ENCODE measurements around the gene ENTPD2. TPM values are rescaled to one million over a fixed set of nuclear protein-coding genes. Genes with fewer than 3 reads are reported as not detected.

ENTPD2 gene
- total RNA-seq, 1 experiment from 2014 or later = 32.5 TPM

- TF ChIP-seq FOSL1 (IDR thresholded peaks at IDR 0.05; ENCODE audit: low read depth) = no peak
- TF ChIP-seq SIN3A (IDR thresholded peaks at IDR 0.05; ENCODE audit: low read depth) = no peak
- no peak for TF ChIP-seq POLR2A (IDR thresholded peaks at IDR 0.05; ENCODE audit: borderline replicate concordance, extremely low read depth, insufficient read depth, insufficient read length)
- TF ChIP-seq SRF (IDR thresholded peaks at IDR 0.05; ENCODE audit: low read depth) = no peak
- TF ChIP-seq MAX (IDR thresholded peaks at IDR 0.05) = no peak
These were observed 9.2 kb downstream of the ENTPD2 start (continued) for GRCh38 chr9:137044502-137045177.

- no peaks in the 10 kb centered on the region for H4K20me1 ChIP-seq (ENCODE audit: insufficient read depth)
- ChIA-PET CTCF (no interaction called here), RAD21 (ENCODE audit: low non-redundant PET in 1 of 2, low total read pairs in 2 of 2, uncharacterized antibody in 2 of 2, unreplicated experiment in 2 of 2) (no interaction called here), POLR2A (no interaction called here)
- no peaks in the 10 kb centered on the region for H3K27me3 ChIP-seq (ENCODE audit: insufficient read depth, low read length)
- H2AFZ ChIP-seq (ENCODE audit: low read depth, low read length, poor library complexity, severe bottlenecking) = no peak overlapping the region
- peak overlapping the region; percentile 74; the same call in 1 of the 2 replicates for H3K9ac ChIP-seq (ENCODE audit: low read length)
- no peaks in the 10 kb centered on the region for H3K9me3 ChIP-seq (ENCODE audit: control insufficient read depth in 1 of 2, insufficient read depth in 1 of 2, low read depth in 1 of 2, low read length in 2 of 2)
- H3K79me2 ChIP-seq (ENCODE audit: insufficient read depth, low read length) = peaks cover 24% of the 10 kb centered on the region; the same call in 1 of the 2 replicates
- DNase-seq (ENCODE audit: low read depth, low spot score) (no peak), ATAC-seq (no peak)
- peak overlapping the region; percentile 77; the same call in 1 of the 2 replicates for H3K27ac ChIP-seq (ENCODE audit: low read depth, low read length)
- intact Hi-C loops (cut with micrococcal nuclease) = no loop called here
- no peaks in the 10 kb centered on the region for H3K9me2 ChIP-seq (ENCODE audit: insufficient read depth)
- TF ChIP-seq POLR2AphosphoS5 (IDR thresholded peaks at IDR 0.05; ENCODE audit: low read depth, low read length) (no peak), ZNF274 (IDR thresholded peaks at IDR 0.05; ENCODE audit: low read depth, low read length) (no peak), SP1 (IDR thresholded peaks at IDR 0.05; ENCODE audit: low read depth) (no peak), EZH2 (IDR thresholded peaks at IDR 0.05) (no peak), ATF3 (IDR thresholded peaks at IDR 0.05) (no peak), TCF7L2 (IDR thresholded peaks at IDR 0.05; ENCODE audit: borderline replicate concordance, extremely low read depth, insufficient read depth, insufficient read length) (no peak), YY1 (IDR thresholded peaks at IDR 0.05; ENCODE audit: extremely low read depth, insufficient replicate concordance, low read depth, low read length) (no peak), CTCF (IDR thresholded peaks at IDR 0.05 in 2 of 3, conservative IDR thresholded peaks at IDR 0.05 in 1 of 3; ENCODE audit: borderline replicate concordance in 1 of 3, insufficient read depth in 1 of 3, low read depth in 2 of 3, low read length in 2 of 3) (no peak), RAD21 (IDR thresholded peaks at IDR 0.05; ENCODE audit: low read depth) (no peak), MAX (IDR thresholded peaks at IDR 0.05) (no peak)
- peaks cover 3 to 5% of the 10 kb centered on the region in 2 experiments; a peak in 2 of 4 replicates for H3K36me3 ChIP-seq (ENCODE audit: control insufficient read depth in 1 of 2, insufficient read depth in 2 of 2, low read length in 2 of 2)
- H3K4me2 ChIP-seq (ENCODE audit: low read length) = peak overlapping the region; percentile 97
- BruUV-seq (replicated peaks) = TSS peak; percentile 51
- H3K4me1 ChIP-seq (ENCODE audit: control insufficient read depth in 1 of 2, insufficient read depth in 2 of 2, low read length in 2 of 2) = peaks cover 12 to 26% of the 10 kb centered on the region in 2 experiments
- H3K4me3 ChIP-seq (replicated peaks in 1 of 2; ENCODE audit: low read depth in 1 of 2, low read length in 2 of 2) = peak overlapping the region in 1 of 2 experiments; percentile 55; a peak in 1 of 4 replicates
These were observed 9.8 kb downstream of the ENTPD2 start for GRCh38 chr9:137044037-137044436.

All from HCT116 (cell line).